ENCODE data around the gene SYS1.

Gene SYS1

GRCh38 chr20:45415822-45416637 is 53.1 kb downstream of the SYS1 start, which contains the start of gene PIGT:
PIGT (plus strand) TSS chr20:45416141; CDS start chr20:45416157, 16 bp downstream.
- DNase-seq (ENCODE audit: insufficient read length, low spot score) (peak; percentile 77), FAIRE-seq (no peak)
- TF ChIP-seq POLR2A (IDR thresholded peaks at IDR 0.05; ENCODE audit: low read depth, low read length): peak; percentile 90

DNA sequence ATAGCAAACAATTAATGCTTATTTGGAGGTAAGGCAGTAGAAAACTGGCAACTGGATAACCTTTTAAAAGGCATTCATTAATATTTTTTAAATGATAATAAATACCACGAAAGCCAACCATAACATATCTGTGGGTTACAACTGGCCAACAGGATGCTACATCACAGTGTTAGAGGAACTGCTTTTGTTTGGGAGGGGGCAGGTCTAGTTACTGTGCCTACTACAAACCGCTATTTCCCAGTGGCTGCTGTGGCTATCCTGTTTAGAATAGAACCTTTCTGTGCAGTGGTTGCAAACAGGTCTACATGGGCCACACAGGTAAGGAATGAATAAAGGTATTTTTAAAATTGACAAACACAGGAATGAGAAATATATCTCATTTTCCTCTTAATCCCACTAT is 54.0 kb downstream of the SYS1 start:
- TF ChIP-seq POLR2A (IDR thresholded peaks at IDR 0.05; ENCODE audit: low read depth, low read length): no peak
- DNase-seq (ENCODE audit: insufficient read length, low spot score) (no peak), FAIRE-seq (no peak)
